Chondrocyte (in vitro differentiated cells): ENCODE data around the gene SPDYE3. TPM values are rescaled to one million over a fixed set of nuclear protein-coding genes. Genes with fewer than 3 reads are reported as not detected.
A peak's percentile ranks its signal among the peaks of the same experiment; 100 is the strongest.
"Not testable (repeated sequence)": the region's sequence is repeated elsewhere in the genome, so short reads cannot be mapped to it uniquely, and the experiment has no call there.

ENCODE experiments used
- DNase-seq: peaks from one replicate; pipeline ENCODE4 v3.0.0; 2021; ENCODE audit warnings: mixed read lengths, low spot score
- H3K27ac Mint-ChIP-seq: one replicate; pipeline ENCODE4 v1.8.0; 2021; ENCODE audit warnings: mild to moderate bottlenecking, moderate library complexity, mixed read lengths; ENCODE audit not compliant: unreplicated experiment
- H3K27me3 Mint-ChIP-seq: 2 replicates; pipeline ENCODE4 v1.8.0; 2021; ENCODE audit warnings: low read depth, mixed read lengths
- H3K36me3 Mint-ChIP-seq: 2 replicates; pipeline ENCODE4 v1.8.0; 2021; ENCODE audit warnings: low read depth, mixed read lengths
- H3K4me1 Mint-ChIP-seq: 2 replicates; pipeline ENCODE4 v1.8.0; 2021; ENCODE audit warnings: low read depth, mild to moderate bottlenecking, mixed read lengths
- H3K4me3 Mint-ChIP-seq: one replicate; pipeline ENCODE4 v1.8.0; 2021; ENCODE audit warnings: mild to moderate bottlenecking, moderate library complexity, mixed read lengths; ENCODE audit not compliant: unreplicated experiment
- H3K9me3 Mint-ChIP-seq: 2 replicates; pipeline ENCODE4 v1.8.0; 2021; ENCODE audit warnings: low read depth, mixed read lengths
- CTCF ChIP-seq: fragments of 200-600 bp; sonication (generic); IDR thresholded peaks from 2 replicates; pipeline ENCODE4 v1.5.0; 2021; ENCODE audit warnings: antibody characterized with exemption, mild to moderate bottlenecking, moderate library complexity
- total RNA-seq: library from RNA; stranded (reverse); gene quantifications from 3 replicates; pipeline ENCODE4 v1.2.1, GENCODE V29; 2021

SPDYE3 gene
- total RNA-seq, 1 donor from 2014 or later: not detected

- TF ChIP-seq CTCF: peak; percentile 40
- H3K9me3 Mint-ChIP-seq, DNase-seq, H3K36me3 Mint-ChIP-seq, H3K27me3 Mint-ChIP-seq: not testable (repeated sequence)
- peak overlapping the region; percentile 87 for H3K4me3 Mint-ChIP-seq
- H3K4me1 Mint-ChIP-seq: peaks cover 13% of the 10 kb centered on the region
- peak overlapping the region; percentile 94 for H3K27ac Mint-ChIP-seq
These were observed 28.3 kb downstream of the SPDYE3 start for GRCh38 chr7:100335566-100336466.

- peaks cover 13% of the 10 kb centered on the region for H3K4me1 Mint-ChIP-seq
- not testable (repeated sequence) for H3K36me3 Mint-ChIP-seq, DNase-seq, H3K27me3 Mint-ChIP-seq, H3K9me3 Mint-ChIP-seq
- H3K4me3 Mint-ChIP-seq: peak overlapping the region; percentile 25
- peak overlapping the region; percentile 70 for H3K27ac Mint-ChIP-seq
These were observed 30.7 kb downstream of the SPDYE3 start for GRCh38 chr7:100338083-100338696.

- H3K9me3 Mint-ChIP-seq, H3K27ac Mint-ChIP-seq: not testable (repeated sequence)
- H3K4me1 Mint-ChIP-seq: peaks cover 15% of the 10 kb centered on the region
These were observed 33.8 kb downstream of the SPDYE3 start for GRCh38 chr7:100341286-100341685.

GRCh38 chr7:100342765-100343164, 35.3 kb downstream of the SPDYE3 start:
- Mint-ChIP-seq H3K4me3 (no peak overlapping the region), H3K27me3 (no peaks in the 10 kb centered on the region), H3K9me3 (no peaks in the 10 kb centered on the region), H3K36me3 (peaks cover 18% of the 10 kb centered on the region), H3K27ac (peak overlapping the region; percentile 51), H3K4me1 (peaks cover 11% of the 10 kb centered on the region)
- DNase-seq: no peak
- TF ChIP-seq CTCF: no peak

More at GRCh38 chr7:100341286-100341685, 33.8 kb downstream of the SPDYE3 start:
- peaks cover 13% of the 10 kb centered on the region for H3K36me3 Mint-ChIP-seq
- DNase-seq, H3K27me3 Mint-ChIP-seq, H3K4me3 Mint-ChIP-seq: not testable (repeated sequence)

GRCh38 chr7:100344124-100344559, 36.6 kb downstream of the SPDYE3 start:
- Mint-ChIP-seq H3K27ac (peak overlapping the region; percentile 27), H3K36me3 (peaks cover 19% of the 10 kb centered on the region)
- not testable (repeated sequence) for H3K27me3 Mint-ChIP-seq, H3K4me3 Mint-ChIP-seq, DNase-seq, H3K9me3 Mint-ChIP-seq, H3K4me1 Mint-ChIP-seq

- H3K27ac Mint-ChIP-seq: peak overlapping the region; percentile 90
- not testable (repeated sequence) for H3K27me3 Mint-ChIP-seq, H3K4me1 Mint-ChIP-seq, H3K9me3 Mint-ChIP-seq, DNase-seq, H3K4me3 Mint-ChIP-seq
- H3K36me3 Mint-ChIP-seq: peaks cover 21% of the 10 kb centered on the region
- peak; percentile 81 for TF ChIP-seq CTCF
These were observed 37.2 kb downstream of the SPDYE3 start for GRCh38 chr7:100344560-100345287.
